OCI-M2 (cell line): Measurements from ENCODE around the gene DDHD1.
"Not testable (repeated sequence)": the region's sequence is repeated elsewhere in the genome, so short reads cannot be mapped to it uniquely, and the experiment has no call there.

ENCODE experiments used
- DNase-seq: peaks from one replicate; lab custom pipeline; 2025; ENCODE audit not compliant: unreplicated experiment; lab: John Stamatoyannopoulos, UW

DDHD1 gene

GRCh38 chr14:53109105-53110041, 43.8 kb downstream of the DDHD1 start:
- DNase-seq, result no peak

- no peak for DNase-seq
These were observed 44.6 kb downstream of the DDHD1 start for GRCh38 chr14:53108292-53109104.

- DNase-seq, result no peak
These were observed 46.4 kb downstream of the DDHD1 start for GRCh38 chr14:53106768-53107167.

DNA sequence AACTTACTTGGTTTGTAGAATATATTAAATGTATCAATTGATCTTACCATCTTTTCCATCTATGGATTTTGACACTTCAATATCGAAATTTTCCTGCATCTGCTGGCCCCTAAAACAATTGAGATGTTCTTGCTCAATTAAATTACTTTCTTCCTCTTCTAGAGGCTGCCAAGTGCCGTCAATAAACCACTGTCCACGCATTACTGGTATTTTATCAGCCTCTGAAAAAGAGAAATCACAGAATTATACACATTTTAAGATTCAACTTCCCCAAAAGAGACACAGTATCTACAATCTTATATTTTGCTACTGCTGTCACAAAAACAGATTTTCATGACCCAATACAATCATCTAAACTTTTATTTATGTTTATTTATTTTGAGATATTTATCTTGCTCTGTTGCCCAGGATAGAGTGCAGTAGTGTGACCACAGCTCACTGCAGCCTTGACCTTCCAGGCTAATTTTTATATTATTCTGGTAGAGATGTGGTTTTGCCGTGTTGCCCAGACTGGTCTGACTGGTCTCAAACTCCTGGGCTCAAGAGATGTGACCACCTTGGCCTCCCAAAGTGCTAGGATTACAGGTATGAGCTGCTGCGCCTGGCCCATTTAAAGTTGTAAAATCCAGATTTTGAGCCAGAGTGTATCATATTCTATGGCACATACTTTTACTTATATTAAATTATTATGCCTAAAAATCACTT, 49.3 kb downstream of the DDHD1 start:
- no peak for DNase-seq

- DNase-seq, result no peak
These were observed 59.9 kb downstream of the DDHD1 start for GRCh38 chr14:53093206-53093605.

GRCh38 chr14:53090853-53091252, 62.3 kb downstream of the DDHD1 start:
- no peak for DNase-seq

- DNase-seq, result not testable (repeated sequence)
These were observed 68.2 kb downstream of the DDHD1 start for GRCh38 chr14:53084954-53085353.

DNA sequence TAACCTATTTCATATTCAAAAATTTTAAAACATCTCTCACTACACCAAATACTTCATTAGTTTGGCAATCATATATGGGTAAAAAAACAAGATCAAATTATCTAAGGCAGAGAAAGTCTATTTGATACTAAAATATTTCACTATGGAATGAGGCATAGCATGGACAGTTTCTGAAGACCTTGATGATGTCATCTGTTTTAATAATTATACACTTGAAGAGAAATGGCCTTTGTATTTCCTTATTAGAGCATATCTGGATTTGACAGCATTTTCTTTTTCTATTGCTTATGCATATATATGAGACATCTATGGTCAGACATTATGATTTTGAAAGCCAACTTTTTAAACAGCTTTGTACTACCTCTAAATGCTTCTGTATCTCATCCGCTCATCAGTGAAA, 88.6 kb downstream of the DDHD1 start:
- DNase-seq, result no peak

DNA sequence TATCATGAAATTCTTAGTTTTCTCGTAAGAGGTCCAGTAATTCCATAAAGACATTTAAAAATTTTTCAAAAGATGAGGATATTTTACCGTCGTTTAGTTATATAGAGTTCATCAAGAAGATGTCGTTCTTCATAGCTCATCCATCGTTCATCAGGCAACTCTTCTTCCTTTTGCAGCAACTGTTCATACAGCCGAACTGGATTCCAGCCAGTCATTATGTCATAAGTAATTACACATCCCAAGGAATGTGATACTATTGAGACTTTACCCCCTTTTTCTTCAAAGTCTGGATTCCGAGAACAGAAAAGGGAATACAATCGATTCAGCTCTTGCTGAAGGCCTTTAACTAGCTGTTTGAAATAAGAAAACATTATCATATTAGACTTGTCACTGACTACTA, 90.3 kb downstream of the DDHD1 start:
- no peak for DNase-seq

GRCh38 chr14:53060046-53060445, 93.1 kb downstream of the DDHD1 start:
- no peak for DNase-seq

GRCh38 chr14:53055003-53055402, 98.1 kb downstream of the DDHD1 start:
- peak; percentile 35 for DNase-seq

- no peak for DNase-seq
These were observed 98.7 kb downstream of the DDHD1 start for GRCh38 chr14:53054457-53054856.

DNA sequence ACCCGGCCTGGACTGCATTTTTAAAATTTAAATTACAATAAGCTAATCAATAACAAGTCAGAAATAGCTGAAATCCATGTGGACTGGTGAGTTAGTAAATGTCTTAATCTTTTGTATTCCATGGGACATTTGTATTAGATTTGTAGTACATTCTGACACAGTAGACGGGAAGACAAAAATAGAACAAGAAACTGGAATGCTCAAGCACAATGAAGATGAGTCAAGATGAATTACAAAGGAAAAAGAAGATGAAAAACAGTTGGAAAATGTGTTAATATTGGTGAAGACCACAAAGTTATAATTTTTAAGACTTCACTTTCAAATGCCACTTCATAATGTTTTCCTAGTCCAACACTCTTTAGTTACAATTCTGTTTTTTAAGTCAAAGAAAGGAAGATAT, 104.5 kb downstream of the DDHD1 start:
- no peak for DNase-seq

GRCh38 chr14:53047307-53048069, 105.6 kb downstream of the DDHD1 start:
- no peak for DNase-seq

- no peak for DNase-seq
These were observed 108.6 kb downstream of the DDHD1 start for GRCh38 chr14:53044486-53044885.

GRCh38 chr14:53043027-53043581, 110.0 kb downstream of the DDHD1 start:
- no peak for DNase-seq

DNA sequence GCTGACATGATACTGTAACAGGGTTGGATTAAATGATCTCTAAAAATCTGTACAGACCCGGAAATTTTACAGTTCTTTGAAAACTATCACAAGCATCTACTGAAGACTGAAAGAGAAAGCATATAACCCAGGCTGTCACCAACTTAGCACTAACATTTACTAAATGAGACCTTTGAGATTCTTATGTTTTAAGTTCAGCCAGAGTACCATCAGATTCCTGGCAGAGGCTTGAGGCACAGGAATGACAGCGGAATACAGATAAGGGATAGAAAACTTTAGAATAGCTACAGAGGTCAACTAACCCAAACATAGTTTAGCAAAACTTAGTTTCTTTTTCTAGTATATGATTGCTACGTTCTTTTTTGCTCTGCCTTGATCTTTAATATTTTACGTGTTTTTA, 110.6 kb downstream of the DDHD1 start:
- DNase-seq, result no peak

DNA sequence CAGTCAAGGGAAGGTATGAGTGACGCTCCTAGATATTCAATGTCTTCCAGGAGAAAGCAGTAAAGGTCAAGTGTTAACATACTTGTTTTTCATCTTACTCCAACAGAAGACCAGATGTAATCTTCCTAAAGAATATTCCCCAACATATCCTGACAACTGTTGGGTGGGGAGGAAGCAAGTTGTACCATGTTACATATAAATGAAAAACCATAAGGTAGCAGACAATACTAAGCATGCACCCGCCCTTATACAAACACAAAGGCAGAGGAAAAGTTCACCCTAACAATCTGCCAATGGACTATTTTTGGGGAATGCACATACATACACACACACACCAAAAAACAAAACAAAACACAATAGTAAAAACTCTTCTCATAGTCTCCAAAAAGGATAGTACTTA, 112.1 kb downstream of the DDHD1 start:
- DNase-seq, result no peak

- no peak for DNase-seq
These were observed 114.5 kb downstream of the DDHD1 start for GRCh38 chr14:53038629-53039028.

GRCh38 chr14:53037016-53037415, 116.1 kb downstream of the DDHD1 start:
- DNase-seq, result no peak
